DND-41 (cell line): ENCODE data around the gene MMP17.

ENCODE experiments used
- ATAC-seq: fragments of 200-7000 bp; cut with Tn5 transposase; 3 replicates; pipeline ENCODE4 v1.9.1; 2021; ENCODE audit warnings: low read depth; ENCODE audit not compliant: insufficient read depth
- DNase-seq: peaks from one replicate; pipeline ENCODE4 v3.0.0-alpha.2; 2020
- H2AFZ ChIP-seq: 2 replicates; pipeline ENCODE4 v1.6.0; 2012; ENCODE audit warnings: low read depth, low read length
- H3K27ac ChIP-seq: 2 replicates; pipeline ENCODE4 v1.5.1; 2012; ENCODE audit warnings: low read length, inconsistent platforms
- H3K27me3 ChIP-seq: fragments of 200-600 bp; sonication (generic); 2 replicates; pipeline ENCODE4 v1.6.0; 2012; ENCODE audit warnings: low read length, mild to moderate bottlenecking, inconsistent platforms; ENCODE audit not compliant: insufficient read depth, poor library complexity
- H3K36me3 ChIP-seq: 2 replicates; pipeline ENCODE4 v1.5.1; 2012; ENCODE audit warnings: low read length, inconsistent platforms; ENCODE audit not compliant: insufficient read depth
- H3K4me1 ChIP-seq: 2 replicates; pipeline ENCODE4 v1.5.1; 2012; ENCODE audit warnings: mild to moderate bottlenecking, low read length; ENCODE audit not compliant: insufficient read depth
- H3K4me2 ChIP-seq: 2 replicates; pipeline ENCODE4 v1.6.0; 2012; ENCODE audit warnings: mild to moderate bottlenecking, moderate library complexity, low read length, inconsistent platforms; ENCODE audit not compliant: insufficient read depth
- H3K4me3 ChIP-seq, 2 experiments: fragments of 200-600 bp in 1 of 2; shearing (Covaris generic) in 1 of 2; 2 replicates each; pipeline ENCODE4 v1.5.1; 2012 to 2016; ENCODE audit warnings: inconsistent platforms in 2 of 2, low read length in 2 of 2, mild to moderate bottlenecking in 2 of 2, low read depth in 1 of 2, moderate library complexity in 1 of 2
- H3K79me2 ChIP-seq: 2 replicates; pipeline ENCODE4 v1.6.0; 2012; ENCODE audit warnings: low read length, inconsistent platforms; ENCODE audit not compliant: insufficient read depth
- H3K9ac ChIP-seq: 2 replicates; pipeline ENCODE4 v1.6.0; 2012; ENCODE audit warnings: low read depth, mild to moderate bottlenecking, inconsistent platforms, low read length, moderate library complexity
- H3K9me3 ChIP-seq: 2 replicates; pipeline ENCODE4 v1.5.1; 2012; ENCODE audit warnings: low read length, moderate library complexity, mild to moderate bottlenecking, inconsistent platforms; ENCODE audit not compliant: insufficient read depth, severe bottlenecking
- H4K20me1 ChIP-seq: 2 replicates; pipeline ENCODE4 v1.6.0; 2012; ENCODE audit warnings: low read length; ENCODE audit not compliant: insufficient read depth
- CTCF ChIP-seq: IDR thresholded peaks from 2 replicates; pipeline ENCODE4 v1.5.1; 2012; ENCODE audit warnings: borderline replicate concordance, low read length, moderate library complexity, mild to moderate bottlenecking; ENCODE audit not compliant: poor library complexity, severe bottlenecking; ENCODE audit errors: extremely low read depth
- EZH2 ChIP-seq: IDR thresholded peaks from 3 replicates; pipeline ENCODE4 v1.6.1; 2012; ENCODE audit warnings: borderline replicate concordance, low read depth, mild to moderate bottlenecking, moderate library complexity, low read length, inconsistent platforms; ENCODE audit not compliant: severe bottlenecking

The MMP17 gene

GRCh38 chr12:131810726-131811125 lies 17.5 kb upstream of the MMP17 start:
- no peaks in the 10 kb centered on the region for H3K79me2 ChIP-seq
- H4K20me1 ChIP-seq = no peaks in the 10 kb centered on the region
- peaks cover 6% of the 10 kb centered on the region for H3K9me3 ChIP-seq
- no peak overlapping the region for H3K9ac ChIP-seq
- H3K27ac ChIP-seq = no peak overlapping the region
- no peaks in the 10 kb centered on the region for H3K36me3 ChIP-seq
- H3K4me1 ChIP-seq = no peaks in the 10 kb centered on the region
- DNase-seq (no peak), ATAC-seq (no peak)
- no peak overlapping the region for H3K4me3 ChIP-seq
- H3K27me3 ChIP-seq = no peaks in the 10 kb centered on the region
- no peak overlapping the region for H3K4me2 ChIP-seq
- TF ChIP-seq CTCF (no peak), EZH2 (no peak)
- no peak overlapping the region for H2AFZ ChIP-seq

GRCh38 chr12:131815131-131815530 lies 13.1 kb upstream of the MMP17 start:
- H3K27ac ChIP-seq = no peak overlapping the region
- no peak overlapping the region for H3K4me3 ChIP-seq
- H3K9ac ChIP-seq = no peak overlapping the region
- H3K9me3 ChIP-seq = peaks cover 6% of the 10 kb centered on the region
- TF ChIP-seq EZH2 (no peak), CTCF (no peak)
- DNase-seq = no peak
- H3K36me3 ChIP-seq = no peaks in the 10 kb centered on the region
- no peaks in the 10 kb centered on the region for H3K79me2 ChIP-seq
- no peaks in the 10 kb centered on the region for H3K4me1 ChIP-seq
- H3K4me2 ChIP-seq = no peak overlapping the region
- no peaks in the 10 kb centered on the region for H3K27me3 ChIP-seq
- no peaks in the 10 kb centered on the region for H4K20me1 ChIP-seq
- no peak for ATAC-seq
- H2AFZ ChIP-seq = no peak overlapping the region

- Histone ChIP-seq H3K9ac (no peak overlapping the region), H3K36me3 (no peaks in the 10 kb centered on the region), H2AFZ (no peak overlapping the region), H3K27me3 (no peaks in the 10 kb centered on the region), H3K4me3 (no peak overlapping the region), H4K20me1 (no peaks in the 10 kb centered on the region), H3K79me2 (no peaks in the 10 kb centered on the region), H3K27ac (no peak overlapping the region), H3K4me2 (no peak overlapping the region), H3K4me1 (no peaks in the 10 kb centered on the region), H3K9me3 (peaks cover 6% of the 10 kb centered on the region)
- no peak for ATAC-seq
- TF ChIP-seq CTCF (no peak), EZH2 (no peak)
- no peak for DNase-seq
These were observed 11.7 kb upstream of the MMP17 start for GRCh38 chr12:131816495-131816894.

DNA sequence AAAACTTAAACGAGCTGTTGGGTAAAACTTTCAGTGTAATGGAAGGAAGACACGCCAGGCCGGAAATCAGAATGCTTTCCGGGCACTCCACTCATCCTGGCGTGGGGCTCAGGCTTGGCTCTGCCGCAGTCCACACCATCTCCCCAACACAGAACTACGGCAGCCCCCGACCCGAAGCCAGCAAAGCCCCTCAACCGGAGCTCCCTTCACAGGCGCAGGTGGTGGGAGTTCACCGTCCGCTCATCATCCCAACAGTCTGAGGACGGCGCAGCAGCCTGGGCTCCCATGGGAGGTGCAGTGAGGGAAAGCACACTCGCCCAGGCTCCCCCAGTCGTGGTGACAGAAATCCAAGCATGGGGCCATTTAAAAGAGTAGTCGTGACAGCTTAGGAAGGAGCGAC lies 11.0 kb upstream of the MMP17 start:
- DNase-seq (no peak), ATAC-seq (no peak)
- Histone ChIP-seq H4K20me1 (no peaks in the 10 kb centered on the region), H3K9ac (no peak overlapping the region), H3K4me1 (no peaks in the 10 kb centered on the region), H3K79me2 (no peaks in the 10 kb centered on the region), H2AFZ (no peak overlapping the region), H3K27me3 (no peaks in the 10 kb centered on the region), H3K36me3 (no peaks in the 10 kb centered on the region), H3K27ac (no peak overlapping the region), H3K4me2 (no peak overlapping the region), H3K4me3 (no peak overlapping the region), H3K9me3 (peaks cover 6% of the 10 kb centered on the region)
- no peak for TF ChIP-seq EZH2
- no peak for TF ChIP-seq CTCF
